ENCODE measurements around the gene PROX2.

PROX2 gene
- 0 to 0.19 (median 0) reads per million in 3 donors for total RNA-seq

GRCh38 chr14:74875941-74876913 lies at the start of gene PROX2:
PROX2 (minus strand) TSS chr14:74876145; CDS start chr14:74863834, 12,311 bp downstream.
- Histone ChIP-seq H3K27me3 (replicated peaks; ENCODE audit: control insufficient read depth, insufficient read depth, low read length, poor library complexity, severe bottlenecking) (no peaks in the 10 kb centered on the region), H3K4me1 (ENCODE audit: control insufficient read depth, insufficient read depth, low read length, poor library complexity, severe bottlenecking) (peaks cover 19% of the 10 kb centered on the region), H3K36me3 (ENCODE audit: control insufficient read depth, insufficient read depth, low read length) (no peaks in the 10 kb centered on the region), H3K4me3 (ENCODE audit: insufficient read depth, low read depth, low read length, poor library complexity, severe bottlenecking) (no peak within 1 kb of the TSS), H3K27ac (ENCODE audit: insufficient read depth, low read length, poor library complexity, severe bottlenecking) (no peak within 1 kb of the TSS), H3K9me3 (ENCODE audit: control insufficient read depth, low read length) (no peaks in the 10 kb centered on the region)
- DNase-seq, result peak in 1 of 3 donors; percentile 3

- H3K4me3 ChIP-seq (ENCODE audit: insufficient read depth, low read depth, low read length, poor library complexity, severe bottlenecking), result no peak overlapping the region
- no peaks in the 10 kb centered on the region for H3K4me1 ChIP-seq (ENCODE audit: control insufficient read depth, insufficient read depth, low read length, poor library complexity, severe bottlenecking)
- H3K36me3 ChIP-seq (ENCODE audit: control insufficient read depth, insufficient read depth, low read length), result no peaks in the 10 kb centered on the region
- no peaks in the 10 kb centered on the region for H3K9me3 ChIP-seq (ENCODE audit: control insufficient read depth, low read length)
- DNase-seq, result no peak
- H3K27ac ChIP-seq (ENCODE audit: insufficient read depth, low read length, poor library complexity, severe bottlenecking), result no peak overlapping the region
- no peaks in the 10 kb centered on the region for H3K27me3 ChIP-seq (replicated peaks; ENCODE audit: control insufficient read depth, insufficient read depth, low read length, poor library complexity, severe bottlenecking)
Observed at GRCh38 chr14:74924061-74924460, 48.1 kb upstream of the PROX2 start.

GRCh38 chr14:74922752-74923401 lies 46.9 kb upstream of the PROX2 start, which contains the start of gene RPS6KL1:
RPS6KL1 (minus strand) TSS chr14:74923260; CDS start chr14:74921541, 1,719 bp downstream.
- H3K4me1 ChIP-seq (ENCODE audit: control insufficient read depth, insufficient read depth, low read length, poor library complexity, severe bottlenecking), result no peaks in the 10 kb centered on the region
- peak within 1 kb of the TSS; percentile 56 for H3K4me3 ChIP-seq (ENCODE audit: insufficient read depth, low read depth, low read length, poor library complexity, severe bottlenecking)
- no peak within 1 kb of the TSS for H3K27ac ChIP-seq (ENCODE audit: insufficient read depth, low read length, poor library complexity, severe bottlenecking)
- no peaks in the 10 kb centered on the region for H3K9me3 ChIP-seq (ENCODE audit: control insufficient read depth, low read length)
- peak in 2 of 3 donors; percentile 47 to 56 for DNase-seq
- H3K27me3 ChIP-seq (replicated peaks; ENCODE audit: control insufficient read depth, insufficient read depth, low read length, poor library complexity, severe bottlenecking), result no peaks in the 10 kb centered on the region
- no peaks in the 10 kb centered on the region for H3K36me3 ChIP-seq (ENCODE audit: control insufficient read depth, insufficient read depth, low read length)

GRCh38 chr14:74921987-74922751 lies 46.2 kb upstream of the PROX2 start:
- no peaks in the 10 kb centered on the region for H3K27me3 ChIP-seq (replicated peaks; ENCODE audit: control insufficient read depth, insufficient read depth, low read length, poor library complexity, severe bottlenecking)
- H3K4me3 ChIP-seq (ENCODE audit: insufficient read depth, low read depth, low read length, poor library complexity, severe bottlenecking), result peak overlapping the region; percentile 56
- H3K9me3 ChIP-seq (ENCODE audit: control insufficient read depth, low read length), result no peaks in the 10 kb centered on the region
- no peaks in the 10 kb centered on the region for H3K4me1 ChIP-seq (ENCODE audit: control insufficient read depth, insufficient read depth, low read length, poor library complexity, severe bottlenecking)
- H3K27ac ChIP-seq (ENCODE audit: insufficient read depth, low read length, poor library complexity, severe bottlenecking), result no peak overlapping the region
- H3K36me3 ChIP-seq (ENCODE audit: control insufficient read depth, insufficient read depth, low read length), result no peaks in the 10 kb centered on the region
- DNase-seq, result no peak

GRCh38 chr14:74921053-74921620 lies 45.2 kb upstream of the PROX2 start:
- H3K9me3 ChIP-seq (ENCODE audit: control insufficient read depth, low read length), result no peaks in the 10 kb centered on the region
- no peaks in the 10 kb centered on the region for H3K4me1 ChIP-seq (ENCODE audit: control insufficient read depth, insufficient read depth, low read length, poor library complexity, severe bottlenecking)
- no peaks in the 10 kb centered on the region for H3K27me3 ChIP-seq (replicated peaks; ENCODE audit: control insufficient read depth, insufficient read depth, low read length, poor library complexity, severe bottlenecking)
- no peak for DNase-seq
- no peak overlapping the region for H3K4me3 ChIP-seq (ENCODE audit: insufficient read depth, low read depth, low read length, poor library complexity, severe bottlenecking)
- H3K27ac ChIP-seq (ENCODE audit: insufficient read depth, low read length, poor library complexity, severe bottlenecking), result no peak overlapping the region
- H3K36me3 ChIP-seq (ENCODE audit: control insufficient read depth, insufficient read depth, low read length), result no peaks in the 10 kb centered on the region

GRCh38 chr14:74920281-74920680 lies 44.3 kb upstream of the PROX2 start:
- Histone ChIP-seq H3K9me3 (ENCODE audit: control insufficient read depth, low read length) (no peaks in the 10 kb centered on the region), H3K27ac (ENCODE audit: insufficient read depth, low read length, poor library complexity, severe bottlenecking) (no peak overlapping the region), H3K27me3 (replicated peaks; ENCODE audit: control insufficient read depth, insufficient read depth, low read length, poor library complexity, severe bottlenecking) (no peaks in the 10 kb centered on the region), H3K36me3 (ENCODE audit: control insufficient read depth, insufficient read depth, low read length) (no peaks in the 10 kb centered on the region), H3K4me3 (ENCODE audit: insufficient read depth, low read depth, low read length, poor library complexity, severe bottlenecking) (no peak overlapping the region), H3K4me1 (ENCODE audit: control insufficient read depth, insufficient read depth, low read length, poor library complexity, severe bottlenecking) (no peaks in the 10 kb centered on the region)
- no peak for DNase-seq

- Histone ChIP-seq H3K27ac (ENCODE audit: insufficient read depth, low read length, poor library complexity, severe bottlenecking) (no peak overlapping the region), H3K9me3 (ENCODE audit: control insufficient read depth, low read length) (no peaks in the 10 kb centered on the region), H3K4me1 (ENCODE audit: control insufficient read depth, insufficient read depth, low read length, poor library complexity, severe bottlenecking) (no peaks in the 10 kb centered on the region), H3K36me3 (ENCODE audit: control insufficient read depth, insufficient read depth, low read length) (no peaks in the 10 kb centered on the region), H3K27me3 (replicated peaks; ENCODE audit: control insufficient read depth, insufficient read depth, low read length, poor library complexity, severe bottlenecking) (no peaks in the 10 kb centered on the region), H3K4me3 (ENCODE audit: insufficient read depth, low read depth, low read length, poor library complexity, severe bottlenecking) (no peak overlapping the region)
- no peak for DNase-seq
Observed at GRCh38 chr14:74919421-74920165, 43.6 kb upstream of the PROX2 start.

- no peak for DNase-seq
- H3K27ac ChIP-seq (ENCODE audit: insufficient read depth, low read length, poor library complexity, severe bottlenecking), result no peak overlapping the region
- H3K9me3 ChIP-seq (ENCODE audit: control insufficient read depth, low read length), result no peaks in the 10 kb centered on the region
- H3K36me3 ChIP-seq (ENCODE audit: control insufficient read depth, insufficient read depth, low read length), result no peaks in the 10 kb centered on the region
- H3K27me3 ChIP-seq (replicated peaks; ENCODE audit: control insufficient read depth, insufficient read depth, low read length, poor library complexity, severe bottlenecking), result no peaks in the 10 kb centered on the region
- no peaks in the 10 kb centered on the region for H3K4me1 ChIP-seq (ENCODE audit: control insufficient read depth, insufficient read depth, low read length, poor library complexity, severe bottlenecking)
- no peak overlapping the region for H3K4me3 ChIP-seq (ENCODE audit: insufficient read depth, low read depth, low read length, poor library complexity, severe bottlenecking)
Observed at GRCh38 chr14:74918380-74918779, 42.4 kb upstream of the PROX2 start.

- no peaks in the 10 kb centered on the region for H3K27me3 ChIP-seq (replicated peaks; ENCODE audit: control insufficient read depth, insufficient read depth, low read length, poor library complexity, severe bottlenecking)
- no peaks in the 10 kb centered on the region for H3K9me3 ChIP-seq (ENCODE audit: control insufficient read depth, low read length)
- no peaks in the 10 kb centered on the region for H3K4me1 ChIP-seq (ENCODE audit: control insufficient read depth, insufficient read depth, low read length, poor library complexity, severe bottlenecking)
- H3K36me3 ChIP-seq (ENCODE audit: control insufficient read depth, insufficient read depth, low read length), result no peaks in the 10 kb centered on the region
- no peak for DNase-seq
- H3K4me3 ChIP-seq (ENCODE audit: insufficient read depth, low read depth, low read length, poor library complexity, severe bottlenecking), result no peak overlapping the region
- H3K27ac ChIP-seq (ENCODE audit: insufficient read depth, low read length, poor library complexity, severe bottlenecking), result no peak overlapping the region
Observed at GRCh38 chr14:74917646-74918081, 41.7 kb upstream of the PROX2 start.

All from effector memory CD4-positive, alpha-beta T cell (primary cell).